ENCODE data around the gene AQP12B. TPM values are rescaled to one million over a fixed set of nuclear protein-coding genes. Genes with fewer than 3 reads are reported as not detected.
"Not testable (repeated sequence)": the region's sequence is repeated elsewhere in the genome, so short reads cannot be mapped to it uniquely, and the experiment has no call there.

The AQP12B gene
- total RNA-seq, 1 donor from 2014 or later = not detected

GRCh38 chr2:240686460-240686859 lies 3.8 kb upstream of the AQP12B start:
- H3K4me1 Mint-ChIP-seq (ENCODE audit: unreplicated experiment) = no peaks in the 10 kb centered on the region
- no peak overlapping the region for H3K27ac Mint-ChIP-seq (ENCODE audit: unreplicated experiment)
- TF ChIP-seq CTCF (IDR thresholded peaks at IDR 0.05; ENCODE audit: unreplicated experiment) = no peak
- no peak for DNase-seq (ENCODE audit: low spot score)
- peaks cover 3% of the 10 kb centered on the region for H3K27me3 Mint-ChIP-seq (ENCODE audit: unreplicated experiment)
- no peaks in the 10 kb centered on the region for H3K9me3 Mint-ChIP-seq (ENCODE audit: unreplicated experiment)
- no peak overlapping the region for H3K4me3 Mint-ChIP-seq (ENCODE audit: unreplicated experiment)
- no peaks in the 10 kb centered on the region for H3K36me3 Mint-ChIP-seq (ENCODE audit: low read depth, unreplicated experiment)

GRCh38 chr2:240685771-240686371 lies 3.2 kb upstream of the AQP12B start:
- H3K27ac Mint-ChIP-seq (ENCODE audit: unreplicated experiment) = no peak overlapping the region
- no peak for TF ChIP-seq CTCF (IDR thresholded peaks at IDR 0.05; ENCODE audit: unreplicated experiment)
- DNase-seq (ENCODE audit: low spot score) = no peak

GRCh38 chr2:240683980-240684728 lies 1.5 kb upstream of the AQP12B start:
- not testable (repeated sequence) for H3K27me3 Mint-ChIP-seq (ENCODE audit: unreplicated experiment); H3K27ac Mint-ChIP-seq (ENCODE audit: unreplicated experiment); H3K4me3 Mint-ChIP-seq (ENCODE audit: unreplicated experiment); H3K4me1 Mint-ChIP-seq (ENCODE audit: unreplicated experiment); DNase-seq (ENCODE audit: low spot score); H3K9me3 Mint-ChIP-seq (ENCODE audit: unreplicated experiment); H3K36me3 Mint-ChIP-seq (ENCODE audit: low read depth, unreplicated experiment)

More at GRCh38 chr2:240685771-240686371, 3.2 kb upstream of the AQP12B start:
- no peaks in the 10 kb centered on the region for H3K9me3 Mint-ChIP-seq (ENCODE audit: unreplicated experiment)
- H3K4me1 Mint-ChIP-seq (ENCODE audit: unreplicated experiment) = no peaks in the 10 kb centered on the region
- H3K4me3 Mint-ChIP-seq (ENCODE audit: unreplicated experiment) = no peak overlapping the region
- no peaks in the 10 kb centered on the region for H3K36me3 Mint-ChIP-seq (ENCODE audit: low read depth, unreplicated experiment)
- peaks cover 3% of the 10 kb centered on the region for H3K27me3 Mint-ChIP-seq (ENCODE audit: unreplicated experiment)

GRCh38 chr2:240683329-240683979 lies 769 bp upstream of the AQP12B start:
- not testable (repeated sequence) for H3K9me3 Mint-ChIP-seq (ENCODE audit: unreplicated experiment); DNase-seq (ENCODE audit: low spot score); H3K36me3 Mint-ChIP-seq (ENCODE audit: low read depth, unreplicated experiment); H3K27ac Mint-ChIP-seq (ENCODE audit: unreplicated experiment); H3K4me1 Mint-ChIP-seq (ENCODE audit: unreplicated experiment); H3K27me3 Mint-ChIP-seq (ENCODE audit: unreplicated experiment); H3K4me3 Mint-ChIP-seq (ENCODE audit: unreplicated experiment)

- not testable (repeated sequence) for H3K9me3 Mint-ChIP-seq (ENCODE audit: unreplicated experiment); DNase-seq (ENCODE audit: low spot score); H3K27ac Mint-ChIP-seq (ENCODE audit: unreplicated experiment); H3K4me3 Mint-ChIP-seq (ENCODE audit: unreplicated experiment); H3K4me1 Mint-ChIP-seq (ENCODE audit: unreplicated experiment); H3K27me3 Mint-ChIP-seq (ENCODE audit: unreplicated experiment); H3K36me3 Mint-ChIP-seq (ENCODE audit: low read depth, unreplicated experiment)
Observed at GRCh38 chr2:240680185-240680584, 2.5 kb downstream of the AQP12B start.

- not testable (repeated sequence) for DNase-seq (ENCODE audit: low spot score); H3K36me3 Mint-ChIP-seq (ENCODE audit: low read depth, unreplicated experiment); H3K27me3 Mint-ChIP-seq (ENCODE audit: unreplicated experiment); H3K4me1 Mint-ChIP-seq (ENCODE audit: unreplicated experiment); H3K9me3 Mint-ChIP-seq (ENCODE audit: unreplicated experiment); H3K27ac Mint-ChIP-seq (ENCODE audit: unreplicated experiment); H3K4me3 Mint-ChIP-seq (ENCODE audit: unreplicated experiment)
Observed at GRCh38 chr2:240678909-240679308, 3.8 kb downstream of the AQP12B start.

- H3K27ac Mint-ChIP-seq (ENCODE audit: unreplicated experiment); H3K9me3 Mint-ChIP-seq (ENCODE audit: unreplicated experiment); DNase-seq (ENCODE audit: low spot score); H3K4me3 Mint-ChIP-seq (ENCODE audit: unreplicated experiment); H3K36me3 Mint-ChIP-seq (ENCODE audit: low read depth, unreplicated experiment); H3K27me3 Mint-ChIP-seq (ENCODE audit: unreplicated experiment); H3K4me1 Mint-ChIP-seq (ENCODE audit: unreplicated experiment): not testable (repeated sequence)
Observed at GRCh38 chr2:240678043-240678442, 4.6 kb downstream of the AQP12B start.

GRCh38 chr2:240675345-240675744 lies 7.3 kb downstream of the AQP12B start:
- H3K4me1 Mint-ChIP-seq (ENCODE audit: unreplicated experiment); H3K27me3 Mint-ChIP-seq (ENCODE audit: unreplicated experiment); DNase-seq (ENCODE audit: low spot score); H3K36me3 Mint-ChIP-seq (ENCODE audit: low read depth, unreplicated experiment); H3K4me3 Mint-ChIP-seq (ENCODE audit: unreplicated experiment); H3K9me3 Mint-ChIP-seq (ENCODE audit: unreplicated experiment); H3K27ac Mint-ChIP-seq (ENCODE audit: unreplicated experiment): not testable (repeated sequence)

- H3K4me1 Mint-ChIP-seq (ENCODE audit: unreplicated experiment); H3K27me3 Mint-ChIP-seq (ENCODE audit: unreplicated experiment); H3K4me3 Mint-ChIP-seq (ENCODE audit: unreplicated experiment); H3K36me3 Mint-ChIP-seq (ENCODE audit: low read depth, unreplicated experiment); DNase-seq (ENCODE audit: low spot score); H3K9me3 Mint-ChIP-seq (ENCODE audit: unreplicated experiment); H3K27ac Mint-ChIP-seq (ENCODE audit: unreplicated experiment): not testable (repeated sequence)
Observed at GRCh38 chr2:240674461-240675184, 8.1 kb downstream of the AQP12B start.

Data from endothelial cell (in vitro differentiated cells).